Natural killer cell (primary cell): ENCODE results near the gene NOTCH4. TPM values are rescaled to one million over a fixed set of nuclear protein-coding genes. Genes with fewer than 3 reads are reported as not detected.
A peak's percentile ranks its signal among the peaks of the same experiment; 100 is the strongest.

Source experiments
- ATAC-seq, 3 donors: fragments of 150-1000 bp in 2 of 3; fragments of 200-7000 bp in 1 of 3; cut with Tn5 transposase; 1 replicate in 1 of 3; 2 replicates in 2 of 3; pipeline ENCODE4 v1.10.0; 2021; ENCODE audit warnings: mild to moderate bottlenecking in 2 of 3, moderate library complexity in 2 of 3
- DNase-seq, 2 donors: peaks; one replicate each; pipeline versions ENCODE4 v3.0.0 to v3.0.0-alpha.2; 2013 to 2021; ENCODE audit warnings: mixed read lengths in 1 of 2
- H3K27ac ChIP-seq: one replicate; pipeline ENCODE4 v1.5.1; 2013; ENCODE audit warnings: mild to moderate bottlenecking, low read length
- H3K27me3 ChIP-seq: one replicate; pipeline ENCODE4 v1.6.1; 2013; ENCODE audit warnings: low read length; ENCODE audit not compliant: control insufficient read depth, insufficient read depth
- H3K36me3 ChIP-seq: one replicate; pipeline ENCODE4 v1.6.1; 2013; ENCODE audit warnings: low read length; ENCODE audit not compliant: control insufficient read depth, insufficient read depth
- H3K4me1 ChIP-seq: one replicate; pipeline ENCODE4 v1.6.1; 2013; ENCODE audit warnings: low read length; ENCODE audit not compliant: control insufficient read depth, insufficient read depth
- H3K4me3 ChIP-seq: one replicate; pipeline ENCODE4 v1.5.1; 2013; ENCODE audit warnings: low read length
- H3K9me3 ChIP-seq: one replicate; pipeline ENCODE4 v1.6.1; 2013; ENCODE audit warnings: low read length; ENCODE audit not compliant: control insufficient read depth, insufficient read depth
- H3K27ac Mint-ChIP-seq, 2 donors: one replicate each; pipeline ENCODE4 v1.8.0; 2022; ENCODE audit warnings: mild to moderate bottlenecking in 2 of 2, mixed read lengths in 2 of 2, moderate library complexity in 1 of 2
- H3K27me3 Mint-ChIP-seq, 2 donors: one replicate each; pipeline ENCODE4 v1.8.0; 2022; ENCODE audit warnings: low read depth in 2 of 2, mixed read lengths in 2 of 2
- H3K36me3 Mint-ChIP-seq: one replicate; pipeline ENCODE4 v1.8.0; 2022; ENCODE audit warnings: mixed read lengths
- H3K4me1 Mint-ChIP-seq, 2 donors: one replicate each; pipeline ENCODE4 v1.8.0; 2022; ENCODE audit warnings: mixed read lengths in 2 of 2
- H3K4me3 Mint-ChIP-seq: one replicate; pipeline ENCODE4 v1.8.0; 2022; ENCODE audit warnings: mild to moderate bottlenecking, moderate library complexity, mixed read lengths
- H3K9me3 Mint-ChIP-seq, 2 donors: one replicate each; pipeline ENCODE4 v1.8.0; 2022; ENCODE audit warnings: mixed read lengths in 2 of 2
- CTCF ChIP-seq: fragments of 200-600 bp; IDR thresholded peaks from one replicate; pipeline ENCODE4 v1.8.0; 2022; ENCODE audit warnings: antibody characterized with exemption
- WGBS: methylation state at CpG from one replicate; pipeline ENCODE4 v1.1.7; 2013; ENCODE audit warnings: missing lambda C conversion rate; ENCODE audit not compliant: insufficient coverage; 5-methylcytosine and 5-hydroxymethylcytosine counted together
- intact Hi-C: fragments of 100-400 bp; cut with micrococcal nuclease; formaldehyde crosslinking; loops from one replicate; pipeline ENCODE4 v1.14.2; 2022
- total RNA-seq, 4 donors: library from RNA; stranded (reverse); fragments of 120-200 nt in 1 of 4; gene quantifications; one replicate each; pipeline versions ENCODE4 v1.2.3 to v1.2.4, GENCODE V29; 2013 to 2022

NOTCH4 gene
- total RNA-seq, 3 donors from 2014 or later (not counting 1 experiment from before 2014, with no cell fraction given) = 2.6 to 4.8 (median 2.7) TPM

- H3K27ac ChIP-seq = peak overlapping the region; percentile 100
- no peaks in the 10 kb centered on the region for H3K27me3 Mint-ChIP-seq
- H3K27ac Mint-ChIP-seq = peak overlapping the region; percentile 99
- peak; percentile 68 to 80 for DNase-seq
- intact Hi-C loops = loop anchor here (1.0 to 10.0 kb wide), 6 partner anchors 18 to 776 kb away; partner anchors contain the start of genes ATF6B, DXO, PPT2 and PSMB8
- WGBS = under 1% methylated on average over 53 of the region's 58 CpGs
- TF ChIP-seq CTCF = no peak
- no peaks in the 10 kb centered on the region for H3K9me3 Mint-ChIP-seq
- H3K4me3 Mint-ChIP-seq = peak overlapping the region; percentile 98
- H3K4me3 ChIP-seq = peak overlapping the region; percentile 100
- peaks cover 56% of the 10 kb centered on the region for H3K4me1 ChIP-seq
- no peaks in the 10 kb centered on the region for H3K36me3 Mint-ChIP-seq
- no peaks in the 10 kb centered on the region for H3K27me3 ChIP-seq
- H3K9me3 ChIP-seq = no peaks in the 10 kb centered on the region
- ATAC-seq = peak; percentile 1 to 3 (median 3)
- peaks cover 44 to 61% of the 10 kb centered on the region in 2 donors for H3K4me1 Mint-ChIP-seq
- H3K36me3 ChIP-seq = peaks cover 4% of the 10 kb centered on the region
These were observed 27.8 kb downstream of the NOTCH4 start for GRCh38 chr6:32195902-32196681.

- peaks cover 46 to 67% of the 10 kb centered on the region in 2 donors for H3K4me1 Mint-ChIP-seq
- no peaks in the 10 kb centered on the region for H3K9me3 Mint-ChIP-seq
- H3K27me3 Mint-ChIP-seq = no peaks in the 10 kb centered on the region
- Histone ChIP-seq H3K4me1 (peaks cover 61% of the 10 kb centered on the region), H3K27ac (peak overlapping the region; percentile 100), H3K9me3 (no peaks in the 10 kb centered on the region), H3K27me3 (no peaks in the 10 kb centered on the region), H3K36me3 (peaks cover 7% of the 10 kb centered on the region), H3K4me3 (no peak overlapping the region)
- peak; percentile 99 for DNase-seq
- H3K36me3 Mint-ChIP-seq = no peaks in the 10 kb centered on the region
- H3K27ac Mint-ChIP-seq = peak overlapping the region; percentile 99
- WGBS = under 1% methylated on average over 25 of the region's 25 CpGs
- intact Hi-C loops = loop anchor here (1.0 to 10.0 kb wide), 6 partner anchors 17 to 777 kb away; partner anchors contain the start of genes ATF6B, DXO, PPT2 and PSMB8
- peak; percentile 36 for TF ChIP-seq CTCF
- peak overlapping the region; percentile 98 for H3K4me3 Mint-ChIP-seq
- peak; percentile 79 to 94 (median 82) for ATAC-seq
These were observed 28.3 kb downstream of the NOTCH4 start for GRCh38 chr6:32195652-32195901.

- peak; percentile 25 to 70 for DNase-seq
- 13% methylated on average over 14 of the region's 15 CpGs for WGBS
- H3K4me3 Mint-ChIP-seq = peak overlapping the region; percentile 98
- Histone ChIP-seq H3K4me1 (peaks cover 65% of the 10 kb centered on the region), H3K27me3 (no peaks in the 10 kb centered on the region), H3K27ac (peak overlapping the region; percentile 82), H3K9me3 (no peaks in the 10 kb centered on the region), H3K4me3 (peak overlapping the region; percentile 31), H3K36me3 (peaks cover 7% of the 10 kb centered on the region)
- ATAC-seq = no peak
- intact Hi-C loops = loop anchor here (1.0 to 10.0 kb wide), 6 partner anchors 17 to 777 kb away; partner anchors contain the start of genes ATF6B, DXO, PPT2 and PSMB8
- peak overlapping the region; percentile 99 for H3K27ac Mint-ChIP-seq
- H3K9me3 Mint-ChIP-seq = no peaks in the 10 kb centered on the region
- H3K36me3 Mint-ChIP-seq = no peaks in the 10 kb centered on the region
- no peaks in the 10 kb centered on the region for H3K27me3 Mint-ChIP-seq
- TF ChIP-seq CTCF = peak; percentile 61
- H3K4me1 Mint-ChIP-seq = peaks cover 50 to 71% of the 10 kb centered on the region in 2 donors
These were observed 28.8 kb downstream of the NOTCH4 start for GRCh38 chr6:32194825-32195651.
